ENCODE results near the gene POGZ.
A peak's percentile ranks its signal among the peaks of the same experiment; 100 is the strongest.

POGZ gene

DNA sequence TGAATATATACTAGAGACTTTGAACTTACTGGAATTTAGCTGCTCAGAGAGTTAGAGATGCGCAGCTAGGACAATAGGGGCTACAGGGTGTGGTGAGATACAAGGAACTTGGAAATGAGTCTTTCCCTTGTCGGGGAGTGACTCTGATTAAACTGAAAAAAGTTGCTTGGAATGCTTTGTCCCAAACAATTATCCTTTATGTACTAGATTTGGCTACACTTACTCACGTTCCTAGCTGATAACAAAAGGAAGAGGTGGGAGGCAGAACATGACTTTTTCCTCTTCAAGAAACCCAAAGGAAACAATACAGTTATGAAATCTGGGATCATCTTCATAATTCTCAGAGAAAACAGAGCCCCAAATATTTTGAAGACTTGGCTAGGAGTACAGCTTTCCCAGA is 45.0 kb upstream of the POGZ start:
- no peak overlapping the region for H2AFZ ChIP-seq (ENCODE audit: low read length)
- no peak for DNase-seq
- H3K4me1 ChIP-seq (ENCODE audit: low read length) = peaks cover 4% of the 10 kb centered on the region; the same call in 1 of the 2 replicates
- H3K79me2 ChIP-seq (ENCODE audit: low read length) = no peaks in the 10 kb centered on the region
- no peaks in the 10 kb centered on the region for H3K36me3 ChIP-seq (replicated peaks; ENCODE audit: insufficient read depth, low read length)
- no peaks in the 10 kb centered on the region for H3K9me2 ChIP-seq (replicated peaks; ENCODE audit: insufficient read depth, low read length)
- H3K4me3 ChIP-seq (ENCODE audit: low read length) = no peak overlapping the region
- H3K9ac ChIP-seq (ENCODE audit: low read length) = no peak overlapping the region
- no peak overlapping the region for H3K27ac ChIP-seq (ENCODE audit: low read length)
- H4K20me1 ChIP-seq (ENCODE audit: insufficient read depth, low read length) = no peaks in the 10 kb centered on the region
- H3F3A ChIP-seq (ENCODE audit: insufficient read depth, low read length) = peaks cover 4% of the 10 kb centered on the region; the same call in 1 of the 2 replicates
- H3K27me3 ChIP-seq (replicated peaks; ENCODE audit: insufficient read depth, low read length) = no peaks in the 10 kb centered on the region
- H3K4me2 ChIP-seq (ENCODE audit: low read depth, low read length) = no peak overlapping the region
- no peaks in the 10 kb centered on the region for H3K9me3 ChIP-seq (replicated peaks; ENCODE audit: insufficient read depth, low read length)
- TF ChIP-seq, protein P1, sequence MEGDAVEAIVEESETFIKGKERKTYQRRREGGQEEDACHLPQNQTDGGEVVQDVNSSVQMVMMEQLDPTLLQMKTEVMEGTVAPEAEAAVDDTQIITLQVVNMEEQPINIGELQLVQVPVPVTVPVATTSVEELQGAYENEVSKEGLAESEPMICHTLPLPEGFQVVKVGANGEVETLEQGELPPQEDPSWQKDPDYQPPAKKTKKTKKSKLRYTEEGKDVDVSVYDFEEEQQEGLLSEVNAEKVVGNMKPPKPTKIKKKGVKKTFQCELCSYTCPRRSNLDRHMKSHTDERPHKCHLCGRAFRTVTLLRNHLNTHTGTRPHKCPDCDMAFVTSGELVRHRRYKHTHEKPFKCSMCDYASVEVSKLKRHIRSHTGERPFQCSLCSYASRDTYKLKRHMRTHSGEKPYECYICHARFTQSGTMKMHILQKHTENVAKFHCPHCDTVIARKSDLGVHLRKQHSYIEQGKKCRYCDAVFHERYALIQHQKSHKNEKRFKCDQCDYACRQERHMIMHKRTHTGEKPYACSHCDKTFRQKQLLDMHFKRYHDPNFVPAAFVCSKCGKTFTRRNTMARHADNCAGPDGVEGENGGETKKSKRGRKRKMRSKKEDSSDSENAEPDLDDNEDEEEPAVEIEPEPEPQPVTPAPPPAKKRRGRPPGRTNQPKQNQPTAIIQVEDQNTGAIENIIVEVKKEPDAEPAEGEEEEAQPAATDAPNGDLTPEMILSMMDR (IDR thresholded peaks at IDR 0.05; ENCODE audit: low read length) = no peak
- TF ChIP-seq EZH2phosphoT487 (IDR thresholded peaks at IDR 0.05; ENCODE audit: low read length) (no peak), EZH2 (optimal IDR thresholded peaks at IDR 0.05; ENCODE audit: low read depth, low read length) (no peak)

- Histone ChIP-seq H3K27ac (ENCODE audit: low read length) (no peak overlapping the region), H3F3A (ENCODE audit: insufficient read depth, low read length) (peaks cover 4% of the 10 kb centered on the region; the same call in 1 of the 2 replicates), H3K36me3 (replicated peaks; ENCODE audit: insufficient read depth, low read length) (no peaks in the 10 kb centered on the region), H3K79me2 (ENCODE audit: low read length) (no peaks in the 10 kb centered on the region), H3K27me3 (replicated peaks; ENCODE audit: insufficient read depth, low read length) (no peaks in the 10 kb centered on the region), H4K20me1 (ENCODE audit: insufficient read depth, low read length) (no peaks in the 10 kb centered on the region), H2AFZ (ENCODE audit: low read length) (no peak overlapping the region), H3K9me3 (replicated peaks; ENCODE audit: insufficient read depth, low read length) (no peaks in the 10 kb centered on the region), H3K4me3 (ENCODE audit: low read length) (no peak overlapping the region), H3K4me2 (ENCODE audit: low read depth, low read length) (no peak overlapping the region), H3K4me1 (ENCODE audit: low read length) (peaks cover 4% of the 10 kb centered on the region; the same call in 1 of the 2 replicates), H3K9ac (ENCODE audit: low read length) (no peak overlapping the region), H3K9me2 (replicated peaks; ENCODE audit: insufficient read depth, low read length) (no peaks in the 10 kb centered on the region)
- peak; percentile 40 for DNase-seq
- TF ChIP-seq EZH2phosphoT487 (IDR thresholded peaks at IDR 0.05; ENCODE audit: low read length) = no peak
- TF ChIP-seq, protein P1 (IDR thresholded peaks at IDR 0.05; ENCODE audit: low read length) = no peak
- no peak for TF ChIP-seq EZH2 (optimal IDR thresholded peaks at IDR 0.05; ENCODE audit: low read depth, low read length)
These were observed 43.8 kb upstream of the POGZ start for GRCh38 chr1:151502859-151503780.

DNA sequence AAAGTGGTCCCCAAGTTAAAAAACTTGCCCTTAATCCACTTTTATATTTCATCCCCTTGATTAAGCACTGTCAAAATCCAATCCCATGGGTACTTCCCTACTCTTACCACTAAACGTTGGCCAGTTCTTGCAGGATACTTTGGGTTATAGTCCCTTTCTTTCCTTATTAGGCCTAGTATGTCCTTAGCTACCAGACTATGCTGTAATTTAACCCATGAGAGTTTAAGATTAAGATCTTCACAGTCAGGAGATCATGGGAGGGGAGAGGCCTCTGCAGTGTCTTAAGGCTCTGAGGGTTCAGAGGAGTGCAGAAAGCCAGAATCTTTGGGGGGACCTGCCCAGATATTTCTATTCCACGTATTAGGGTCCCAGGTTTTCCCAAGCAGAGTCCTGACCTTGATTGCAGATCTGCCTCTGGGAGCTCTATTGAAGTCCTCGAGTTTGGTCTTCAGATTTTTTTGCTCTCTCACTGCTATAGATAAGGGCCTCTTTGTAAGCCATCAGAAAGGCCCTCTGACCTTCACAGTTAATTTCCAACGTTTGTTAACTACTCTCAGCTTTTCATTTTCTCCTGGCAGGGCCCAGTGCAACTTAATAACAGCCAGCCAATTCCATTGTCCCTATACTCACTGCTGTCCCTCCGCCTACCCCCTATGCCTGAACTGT is 42.9 kb upstream of the POGZ start:
- DNase-seq = no peak
- no peaks in the 10 kb centered on the region for H3K9me2 ChIP-seq (replicated peaks; ENCODE audit: insufficient read depth, low read length)
- H3K4me3 ChIP-seq (ENCODE audit: low read length) = no peak overlapping the region
- H3F3A ChIP-seq (ENCODE audit: insufficient read depth, low read length) = peaks cover 4% of the 10 kb centered on the region; the same call in 1 of the 2 replicates
- no peak overlapping the region for H3K27ac ChIP-seq (ENCODE audit: low read length)
- no peaks in the 10 kb centered on the region for H3K79me2 ChIP-seq (ENCODE audit: low read length)
- H3K4me2 ChIP-seq (ENCODE audit: low read depth, low read length) = no peak overlapping the region
- H3K9me3 ChIP-seq (replicated peaks; ENCODE audit: insufficient read depth, low read length) = no peaks in the 10 kb centered on the region
- H2AFZ ChIP-seq (ENCODE audit: low read length) = no peak overlapping the region
- no peaks in the 10 kb centered on the region for H4K20me1 ChIP-seq (ENCODE audit: insufficient read depth, low read length)
- H3K4me1 ChIP-seq (ENCODE audit: low read length) = peaks cover 4% of the 10 kb centered on the region; the same call in 1 of the 2 replicates
- TF ChIP-seq, protein P1 (IDR thresholded peaks at IDR 0.05; ENCODE audit: low read length) = no peak
- no peak for TF ChIP-seq EZH2phosphoT487 (IDR thresholded peaks at IDR 0.05; ENCODE audit: low read length)
- no peak for TF ChIP-seq EZH2 (optimal IDR thresholded peaks at IDR 0.05; ENCODE audit: low read depth, low read length)
- H3K27me3 ChIP-seq (replicated peaks; ENCODE audit: insufficient read depth, low read length) = no peaks in the 10 kb centered on the region
- no peak overlapping the region for H3K9ac ChIP-seq (ENCODE audit: low read length)
- no peaks in the 10 kb centered on the region for H3K36me3 ChIP-seq (replicated peaks; ENCODE audit: insufficient read depth, low read length)
